MV-4-11 (cell line): ENCODE measurements around the gene C1orf50.
"Not testable (repeated sequence)": the region's sequence is repeated elsewhere in the genome, so short reads cannot be mapped to it uniquely, and the experiment has no call there.

ENCODE experiments used
- DNase-seq: peaks from one replicate; lab custom pipeline; 2025; lab: John Stamatoyannopoulos, UW

C1orf50 gene

GRCh38 chr1:42766741-42767509 is at the start of gene C1orf50, which contains the start of gene P3H1:
Gene C1orf50, plus strand, starts transcription at chr1:42767249. Its CDS starts 63 bp downstream, at chr1:42767312.
Gene P3H1, minus strand, starts transcription at chr1:42767028. Its CDS starts 57 bp downstream, at chr1:42766971.
- DNase-seq: peak; percentile 99

DNA sequence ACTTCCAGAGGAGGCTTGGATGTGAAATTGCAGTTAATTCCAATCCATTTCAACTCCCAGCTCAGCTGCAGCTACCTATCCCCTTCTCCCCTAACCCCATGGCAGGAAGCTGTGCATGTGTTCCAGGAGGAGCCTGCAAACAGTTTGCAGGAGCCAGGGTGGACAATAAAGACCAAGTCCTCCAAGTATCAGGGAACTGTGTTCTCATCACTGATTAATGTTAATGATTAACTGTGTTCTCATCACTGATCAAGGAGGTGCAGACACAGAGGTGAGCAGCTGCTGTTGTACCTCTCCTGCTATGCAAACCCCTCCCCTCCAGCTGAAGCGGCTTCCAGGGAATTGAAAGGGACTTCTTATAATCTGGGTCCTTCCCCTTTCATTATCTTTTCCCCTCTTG is 46.2 kb upstream of the C1orf50 start:
- no peak for DNase-seq

DNA sequence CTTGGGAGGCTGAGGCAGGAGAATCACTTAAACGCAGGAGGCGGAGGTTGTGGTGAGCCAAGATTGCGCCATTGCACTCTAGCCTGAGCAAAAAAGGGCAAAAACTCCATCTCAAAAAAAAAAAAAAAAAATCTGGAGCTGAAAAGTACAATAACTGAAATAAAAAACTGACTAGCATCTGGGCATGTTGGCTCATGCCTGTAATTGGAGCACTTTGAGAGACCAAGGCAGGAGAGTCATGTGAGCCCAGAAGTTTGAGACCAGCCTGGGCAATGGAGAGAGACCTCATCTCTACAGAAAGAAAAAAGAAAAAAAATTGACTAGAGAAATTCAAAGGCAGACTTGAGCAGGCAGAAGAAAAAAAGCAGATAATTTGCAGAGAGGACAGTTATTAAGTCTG is 45.1 kb upstream of the C1orf50 start:
- peak; percentile 46 for DNase-seq

DNA sequence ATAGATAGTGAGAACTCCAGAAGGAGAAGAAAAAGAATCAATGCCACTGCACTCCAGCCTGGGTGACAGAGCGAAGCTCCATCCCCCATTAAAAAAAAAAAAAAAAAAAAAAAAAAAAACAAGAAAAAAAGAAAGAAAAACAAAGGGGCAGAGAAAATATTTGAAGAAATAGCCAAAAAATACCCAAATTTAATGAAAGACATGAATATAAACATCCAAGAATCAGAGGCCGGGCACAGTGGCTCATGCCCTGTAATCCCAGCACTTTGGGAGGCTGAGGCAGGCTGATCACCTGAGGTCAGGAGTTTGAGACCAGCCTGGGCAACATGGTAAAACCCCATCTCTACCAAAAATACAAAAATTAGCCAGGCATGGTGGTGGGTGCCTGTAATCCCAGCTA is 44.6 kb upstream of the C1orf50 start:
- DNase-seq: not testable (repeated sequence)

GRCh38 chr1:42723511-42723910 is 43.5 kb upstream of the C1orf50 start:
- no peak for DNase-seq

DNA sequence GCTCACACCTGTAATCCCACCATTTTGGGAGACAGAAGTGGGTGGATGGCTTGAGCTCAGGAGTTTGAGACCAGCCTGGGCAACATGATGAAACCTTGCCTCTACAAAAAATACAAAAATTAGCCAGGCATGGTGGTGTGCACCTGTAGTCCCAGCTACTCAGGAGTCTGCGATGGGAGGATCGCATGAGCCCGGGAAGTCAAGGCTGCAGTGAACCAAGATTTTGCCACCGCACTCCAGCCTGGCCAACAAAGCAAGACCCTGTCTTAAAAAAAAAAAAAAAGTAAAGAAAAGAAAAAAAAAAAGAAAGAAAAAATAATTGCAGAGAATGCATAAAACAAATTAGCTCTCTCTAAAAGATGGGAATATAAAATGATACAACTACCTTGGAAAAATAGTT is 41.2 kb upstream of the C1orf50 start:
- DNase-seq: not testable (repeated sequence)

GRCh38 chr1:42730002-42730401 is 37.0 kb upstream of the C1orf50 start:
- no peak for DNase-seq

DNA sequence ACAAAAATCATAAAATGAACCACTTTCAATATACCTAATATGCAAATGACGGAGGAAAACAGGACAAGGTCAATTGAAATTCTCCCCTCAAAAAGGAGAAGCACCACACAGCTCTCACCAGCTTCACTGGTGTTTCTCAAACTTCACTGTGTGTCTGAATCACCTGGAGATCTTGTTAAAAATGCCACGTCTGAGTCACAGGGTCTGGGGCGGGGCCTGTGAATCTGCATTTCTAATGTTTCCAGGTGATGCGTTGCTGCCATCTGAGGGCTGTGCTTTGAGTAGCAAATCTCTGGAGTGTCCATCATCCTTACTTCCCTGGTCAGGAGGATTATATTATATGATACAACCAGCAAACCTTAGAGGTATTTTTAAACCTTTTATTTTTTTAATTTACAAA is 36.1 kb upstream of the C1orf50 start:
- peak; percentile 43 for DNase-seq

GRCh38 chr1:42731585-42731984 is 35.5 kb upstream of the C1orf50 start:
- no peak for DNase-seq

DNA sequence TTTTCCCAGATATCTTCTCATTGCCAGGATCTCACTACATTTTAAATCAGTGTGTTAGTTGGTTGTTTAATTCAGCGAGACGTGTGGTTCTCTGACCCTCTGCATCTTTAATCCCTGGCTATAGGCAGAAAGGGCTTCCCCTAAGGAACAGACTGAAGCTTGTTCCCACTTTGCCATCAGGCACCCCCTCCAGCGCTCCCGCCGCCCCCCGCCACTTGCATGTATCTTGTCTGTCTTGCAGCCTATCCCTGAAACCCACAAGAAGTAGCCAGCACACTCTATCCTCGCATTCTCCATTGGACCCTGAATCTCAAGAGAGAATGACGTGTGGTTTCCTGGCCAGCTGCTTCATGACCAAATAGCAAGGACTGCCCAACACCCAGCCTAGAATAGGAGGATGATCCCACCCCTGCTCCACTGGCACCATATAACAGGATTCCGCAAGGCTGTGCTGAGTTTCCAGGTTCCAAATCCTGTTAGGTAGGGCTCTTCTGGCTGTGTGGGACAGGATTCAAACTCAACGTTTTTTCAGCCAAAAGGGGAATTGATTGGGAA is 34.8 kb upstream of the C1orf50 start:
- no peak for DNase-seq

DNA sequence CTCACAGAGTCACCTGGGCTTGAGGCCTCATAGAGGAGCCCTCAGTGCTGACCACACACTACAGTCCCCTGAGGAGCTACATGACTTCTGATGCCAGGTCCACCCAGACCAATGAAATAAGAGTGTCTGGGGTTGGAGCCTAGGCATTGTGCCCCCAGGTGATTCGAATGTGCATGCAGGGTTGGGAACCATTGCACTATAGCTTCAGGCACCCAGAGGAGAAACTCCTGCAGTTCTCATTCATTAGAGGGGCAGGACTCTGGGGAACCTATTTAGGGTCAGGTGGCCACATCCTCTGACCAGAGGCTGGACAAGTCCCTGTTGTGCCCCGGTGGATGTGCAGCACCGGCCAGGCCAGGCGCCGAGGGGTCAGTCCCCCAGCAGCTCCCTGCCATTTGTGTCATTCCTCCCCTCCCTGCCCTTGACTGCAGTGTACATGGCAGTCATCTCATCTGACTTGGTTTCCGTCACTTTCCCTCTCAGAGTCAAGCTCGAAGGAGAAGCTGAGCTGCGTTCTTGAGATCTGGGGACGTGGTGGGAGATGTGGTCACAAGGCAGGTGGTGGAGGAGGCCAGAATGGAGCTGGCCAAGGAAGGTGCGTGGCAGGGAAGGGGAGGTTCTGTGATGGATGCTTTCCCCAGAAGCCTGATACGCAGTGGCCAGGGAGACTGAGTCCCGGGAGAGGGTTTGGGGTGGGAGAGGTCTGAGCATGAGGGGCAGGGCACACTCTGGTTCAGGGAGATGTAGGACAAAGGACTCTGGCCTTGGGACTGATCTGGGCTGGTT is 33.4 kb upstream of the C1orf50 start:
- DNase-seq: no peak

GRCh38 chr1:42734201-42735035 is 32.6 kb upstream of the C1orf50 start:
- DNase-seq: no peak

DNA sequence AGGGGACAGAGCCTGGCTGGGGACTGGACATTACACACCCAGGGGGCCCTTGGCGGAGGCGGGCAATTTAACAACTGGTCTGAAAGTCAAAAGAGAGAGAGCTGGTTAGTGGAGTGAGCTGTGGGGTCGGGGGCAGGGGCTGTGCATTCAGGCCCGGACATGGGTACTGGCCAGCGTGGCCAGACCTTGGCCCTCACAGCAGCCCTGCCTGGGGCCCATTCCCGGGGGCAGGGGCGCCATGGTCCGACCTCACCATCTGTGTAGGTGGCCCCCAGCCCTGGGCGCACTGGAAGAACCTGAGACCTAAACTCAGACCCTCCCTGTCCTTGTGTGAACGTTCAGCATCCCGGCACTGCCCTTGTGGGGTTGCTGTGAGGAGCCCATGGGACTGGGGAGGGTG is 32.0 kb upstream of the C1orf50 start:
- no peak for DNase-seq

DNA sequence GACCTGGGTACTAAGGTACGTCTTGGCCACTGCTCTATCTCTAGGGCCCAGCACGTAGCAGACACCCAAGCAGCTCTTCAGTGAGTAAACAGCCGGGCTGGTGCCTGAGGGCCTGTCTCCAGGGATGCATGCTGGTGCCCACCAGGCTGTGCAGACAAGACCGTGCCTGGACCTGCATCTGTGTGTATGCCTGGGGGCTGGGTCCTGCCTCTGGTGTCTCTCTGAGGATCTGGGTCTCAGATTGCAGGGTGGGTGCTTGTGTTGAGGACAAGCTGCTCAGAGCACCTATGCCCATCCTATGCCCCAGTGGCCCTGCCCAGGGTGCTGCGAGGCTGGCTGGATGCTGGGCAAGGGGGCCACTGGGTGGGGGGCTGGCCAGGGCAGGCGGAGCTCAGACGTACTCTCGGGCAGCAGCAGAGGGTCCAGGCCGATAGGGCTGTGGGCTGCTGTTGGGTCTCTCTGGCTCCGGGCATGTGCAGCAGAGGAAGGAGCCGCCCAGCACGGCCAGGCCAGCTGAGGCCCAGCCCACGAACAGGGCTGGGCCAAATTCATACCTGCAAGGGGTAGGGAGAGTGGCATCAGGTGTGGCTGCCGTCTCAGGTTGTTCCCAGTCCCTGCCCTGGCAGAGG is 31.5 kb upstream of the C1orf50 start:
- DNase-seq: no peak

DNA sequence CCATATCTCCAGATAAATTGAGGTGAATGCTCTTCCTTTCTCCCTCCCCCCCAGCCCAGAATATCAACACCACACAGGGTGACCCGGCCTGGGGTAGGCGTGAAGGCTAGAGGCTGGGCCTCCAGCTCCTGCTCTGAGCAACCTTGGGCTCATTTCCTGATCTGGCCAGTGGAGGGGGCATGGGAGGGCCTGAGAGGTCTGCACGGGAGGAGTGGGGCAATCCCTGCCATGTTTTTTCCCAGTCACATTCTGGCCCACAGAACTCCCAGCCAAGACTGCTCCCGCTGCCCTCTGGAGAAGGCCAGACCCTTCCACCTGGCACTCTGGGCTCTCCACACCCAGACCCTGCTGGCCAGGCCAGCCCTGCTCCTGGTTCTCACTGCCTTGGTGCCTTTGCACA is 30.9 kb upstream of the C1orf50 start:
- DNase-seq: peak; percentile 25

- DNase-seq: no peak
These were observed 30.4 kb upstream of the C1orf50 start for GRCh38 chr1:42736571-42737200.

GRCh38 chr1:42737257-42737656 is 29.8 kb upstream of the C1orf50 start:
- DNase-seq: peak; percentile 97

- DNase-seq: no peak
These were observed 28.9 kb upstream of the C1orf50 start for GRCh38 chr1:42737986-42738677.

DNA sequence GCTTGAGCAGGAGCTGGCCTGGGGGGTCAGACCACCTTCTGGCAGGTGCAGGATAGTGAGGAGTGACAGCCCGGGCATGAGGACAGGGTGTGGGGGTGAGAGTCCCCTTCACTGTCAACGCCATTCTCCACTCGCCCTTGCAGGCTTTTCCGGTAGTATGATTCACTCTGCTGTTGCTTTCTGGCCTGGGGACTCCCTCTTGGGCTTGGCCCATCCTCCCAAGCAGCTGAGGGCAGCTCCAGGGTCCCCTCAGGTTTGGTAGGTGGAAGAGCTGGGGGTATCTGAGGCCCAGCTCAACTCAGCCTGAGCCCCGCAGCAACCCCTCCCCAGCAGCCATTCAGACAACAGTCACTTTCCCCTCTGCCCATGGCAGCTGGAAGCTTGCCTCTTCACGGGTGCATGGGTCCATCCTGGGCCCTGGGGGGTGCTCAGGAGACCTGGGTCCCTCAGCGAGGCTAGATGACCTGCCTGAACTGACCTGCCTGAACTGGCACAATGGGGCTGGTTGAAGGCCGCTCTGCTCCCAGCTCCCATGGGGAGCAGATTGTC is 28.3 kb upstream of the C1orf50 start:
- no peak for DNase-seq
